ENCODE results near the gene VAC14. TPM values are rescaled to one million over a fixed set of nuclear protein-coding genes. Genes with fewer than 3 reads are reported as not detected.

The VAC14 gene
- total RNA-seq, 1 donor from 2014 or later = 38.1 TPM

DNA sequence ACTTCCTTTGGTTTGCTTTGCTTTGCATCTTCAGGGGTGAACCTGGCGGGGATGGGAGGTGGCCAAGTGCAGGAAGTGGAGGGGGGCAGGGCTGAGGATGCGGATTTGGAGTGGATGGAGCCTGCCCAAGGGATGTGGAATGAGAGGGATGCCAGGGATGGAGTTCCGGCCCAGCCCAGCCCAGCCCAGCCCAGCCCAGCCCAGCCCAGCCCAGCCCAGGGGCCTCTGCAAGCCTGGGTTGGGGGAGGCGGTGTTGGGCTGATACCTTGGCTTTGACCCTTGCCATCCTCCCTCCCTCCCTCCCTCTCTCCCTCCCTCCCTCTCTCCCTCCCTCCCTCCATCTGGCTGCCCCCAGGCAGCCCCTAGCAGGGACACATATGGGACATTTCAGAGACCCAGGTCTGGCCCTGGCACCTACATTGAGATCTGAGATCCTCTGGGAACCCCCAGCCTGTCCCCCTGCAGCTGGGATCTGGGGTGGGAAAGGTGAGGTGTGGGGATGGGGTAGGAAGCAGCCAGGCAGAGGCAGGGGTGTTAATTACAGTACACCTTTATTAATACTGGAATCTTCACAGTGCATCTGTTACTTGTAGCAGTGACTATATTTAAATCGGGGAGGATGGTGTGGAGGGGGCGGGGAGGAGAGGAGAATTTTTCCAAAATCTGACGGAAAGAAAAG is 140.1 kb downstream of the VAC14 start:
- Histone ChIP-seq H3K27ac (no peak overlapping the region), H3K27me3 (no peaks in the 10 kb centered on the region), H3K4me1 (peaks cover 23% of the 10 kb centered on the region), H3K4me3 (no peak overlapping the region), H3K9me3 (no peaks in the 10 kb centered on the region), H3K36me3 (peaks cover 0 to 37% of the 10 kb centered on the region in 2 donors)
- no peak for TF ChIP-seq CTCF (IDR thresholded peaks at IDR 0.05)
- TF ChIP-seq POLR2AphosphoS5 (IDR thresholded peaks at IDR 0.05; ENCODE audit: insufficient read depth in 1 of 2, low read depth in 1 of 2) = no peak
- no peak for TF ChIP-seq POLR2A (IDR thresholded peaks at IDR 0.05)
- no peak for DNase-seq (ENCODE audit: extremely low spot score in 2 of 2)
- intact Hi-C loops (cut with DNase I) = no loop called here

- H3K4me3 ChIP-seq = no peak overlapping the region
- no peak for TF ChIP-seq POLR2AphosphoS5 (IDR thresholded peaks at IDR 0.05; ENCODE audit: insufficient read depth in 1 of 2, low read depth in 1 of 2)
- TF ChIP-seq POLR2A (IDR thresholded peaks at IDR 0.05) = no peak
- no peak for TF ChIP-seq CTCF (IDR thresholded peaks at IDR 0.05)
- no peaks in the 10 kb centered on the region for H3K9me3 ChIP-seq
- peaks cover 0 to 30% of the 10 kb centered on the region in 2 donors for H3K36me3 ChIP-seq
- H3K27ac ChIP-seq = no peak overlapping the region
- intact Hi-C loops (cut with DNase I) = loop anchor here (10.0 kb wide), 1 partner anchor 135 kb away; the partner anchor contains the start of genes COG4 and SF3B3
- H3K27me3 ChIP-seq = no peaks in the 10 kb centered on the region
- H3K4me1 ChIP-seq = peaks cover 23% of the 10 kb centered on the region
- no peak for DNase-seq (ENCODE audit: extremely low spot score in 2 of 2)
These were observed 140.8 kb downstream of the VAC14 start for GRCh38 chr16:70659953-70660671.

DNA sequence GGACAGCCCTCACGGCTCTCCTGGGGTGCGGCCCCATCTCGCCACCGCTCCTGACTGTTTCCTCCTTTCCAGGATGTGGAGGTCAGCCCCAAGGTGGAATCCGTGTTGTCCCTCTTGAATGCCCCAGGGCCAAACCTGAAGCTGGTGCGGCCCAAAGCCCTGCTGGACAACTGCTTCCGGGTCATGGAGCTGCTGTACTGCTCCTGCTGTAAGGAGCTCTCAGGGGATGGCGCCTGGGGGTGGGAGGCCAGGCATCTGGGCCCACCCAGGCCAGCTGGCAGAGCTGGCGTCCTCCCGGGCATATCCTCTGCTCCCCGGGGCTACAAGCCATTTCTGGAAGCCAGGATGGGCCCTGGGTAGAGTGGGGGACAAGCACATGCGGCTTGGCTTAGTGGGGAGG is 141.4 kb downstream of the VAC14 start:
- no peaks in the 10 kb centered on the region for H3K27me3 ChIP-seq

GRCh38 chr16:70658921-70659320 is 142.0 kb downstream of the VAC14 start:
- peaks cover 0 to 18% of the 10 kb centered on the region in 2 donors for H3K36me3 ChIP-seq
- no peaks in the 10 kb centered on the region for H3K27me3 ChIP-seq
- H3K4me3 ChIP-seq = no peak overlapping the region
- TF ChIP-seq POLR2AphosphoS5 (IDR thresholded peaks at IDR 0.05; ENCODE audit: insufficient read depth in 1 of 2, low read depth in 1 of 2) (no peak), POLR2A (IDR thresholded peaks at IDR 0.05) (no peak), CTCF (IDR thresholded peaks at IDR 0.05) (no peak)
- H3K4me1 ChIP-seq = peaks cover 30% of the 10 kb centered on the region
- DNase-seq (ENCODE audit: extremely low spot score in 2 of 2) = no peak
- no peak overlapping the region for H3K27ac ChIP-seq
- intact Hi-C loops (cut with DNase I) = loop anchor here (10.0 kb wide), 1 partner anchor 134 kb away; the partner anchor contains the start of genes COG4 and SF3B3
- H3K9me3 ChIP-seq = no peaks in the 10 kb centered on the region

More for the DNA sequence above, 141.4 kb downstream of the VAC14 start:
- Histone ChIP-seq H3K36me3 (peaks cover 0 to 24% of the 10 kb centered on the region in 2 donors), H3K4me1 (peaks cover 23% of the 10 kb centered on the region), H3K27ac (no peak overlapping the region), H3K9me3 (no peaks in the 10 kb centered on the region), H3K4me3 (no peak overlapping the region)
- DNase-seq (ENCODE audit: extremely low spot score in 2 of 2) = no peak
- TF ChIP-seq CTCF (IDR thresholded peaks at IDR 0.05) = no peak
- TF ChIP-seq POLR2A (IDR thresholded peaks at IDR 0.05) = no peak
- no peak for TF ChIP-seq POLR2AphosphoS5 (IDR thresholded peaks at IDR 0.05; ENCODE audit: insufficient read depth in 1 of 2, low read depth in 1 of 2)
- intact Hi-C loops (cut with DNase I) = loop anchor here (10.0 kb wide), 1 partner anchor 135 kb away; the partner anchor contains the start of genes COG4 and SF3B3

Data from vagina (tissue), 2 donors.